ENCODE results near the gene SRPX2.

The SRPX2 gene

GRCh38 chrX:100647739-100648138 lies 3.7 kb downstream of the SRPX2 start:
- H3K4me3 ChIP-seq (ENCODE audit: low read depth, low read length) = no peak overlapping the region
- ChIA-PET CTCF (interaction anchor here (1.4 to 3.4 kb wide), 4 partner anchors 23 to 121 kb away, joined by 3 to 24 read pairs (median 8); no protein-coding TSS in a partner anchor), POLR2A (no interaction called here)
- no peak for DNase-seq (ENCODE audit: low read depth, low spot score)
- TF ChIP-seq CTCF (IDR thresholded peaks at IDR 0.05; ENCODE audit: insufficient read depth, low read length, missing control alignments) = no peak

GRCh38 chrX:100648458-100649417 lies 4.7 kb downstream of the SRPX2 start:
- no peak for TF ChIP-seq CTCF (IDR thresholded peaks at IDR 0.05; ENCODE audit: insufficient read depth, low read length, missing control alignments)
- POLR2A ChIA-PET = interaction anchor here (1.0 kb wide), 1 partner anchor 23 kb away, joined by 4 read pairs; no protein-coding TSS in a partner anchor
- CTCF ChIA-PET = interaction anchor here (0.9 to 3.4 kb wide), 6 partner anchors 12 to 36 kb away, joined by 3 to 24 read pairs (median 4); partner anchors contain the start of gene TSPAN6
- no peak overlapping the region for H3K4me3 ChIP-seq (ENCODE audit: low read depth, low read length)
- DNase-seq (ENCODE audit: low read depth, low spot score) = no peak

GRCh38 chrX:100649550-100650356 lies 5.8 kb downstream of the SRPX2 start:
- peak; percentile 72 for DNase-seq (ENCODE audit: low read depth, low spot score)
- H3K4me3 ChIP-seq (ENCODE audit: low read depth, low read length) = no peak overlapping the region
- TF ChIP-seq CTCF (IDR thresholded peaks at IDR 0.05; ENCODE audit: insufficient read depth, low read length, missing control alignments) = no peak
- POLR2A ChIA-PET = interaction anchor here (0.5 to 1.0 kb wide), 3 partner anchors 22 to 230 kb away, joined by 3 to 4 read pairs (median 3); no protein-coding TSS in a partner anchor
- CTCF ChIA-PET = interaction anchor here (0.6 to 3.4 kb wide), 8 partner anchors 9 to 35 kb away, joined by 3 to 24 read pairs (median 4); partner anchors contain the start of gene TSPAN6

- TF ChIP-seq CTCF (IDR thresholded peaks at IDR 0.05; ENCODE audit: insufficient read depth, low read length, missing control alignments) = no peak
- ChIA-PET CTCF (interaction anchor here (0.7 to 1.6 kb wide), 4 partner anchors 13 to 34 kb away, joined by 3 to 9 read pairs (median 4); no protein-coding TSS in a partner anchor), POLR2A (no interaction called here)
- no peak for DNase-seq (ENCODE audit: low read depth, low spot score)
- H3K4me3 ChIP-seq (ENCODE audit: low read depth, low read length) = no peak overlapping the region
Measured at GRCh38 chrX:100650841-100651240, 6.8 kb downstream of the SRPX2 start.

- DNase-seq (ENCODE audit: low read depth, low spot score) = no peak
- no peak for TF ChIP-seq CTCF (IDR thresholded peaks at IDR 0.05; ENCODE audit: insufficient read depth, low read length, missing control alignments)
- H3K4me3 ChIP-seq (ENCODE audit: low read depth, low read length) = no peak overlapping the region
- ChIA-PET POLR2A (no interaction called here), CTCF (interaction anchor here (0.8 to 3.6 kb wide), 6 partner anchors 10 to 116 kb away, joined by 3 to 22 read pairs (median 10); partner anchors contain the start of gene TSPAN6)
Measured at GRCh38 chrX:100652266-100652665, 8.3 kb downstream of the SRPX2 start.
